Activated gamma-delta T cell treated with Interleukin-2 at 50 U/mL for 16 hours (primary cell): ENCODE data around the gene EMC1.
"Not testable (repeated sequence)": the region's sequence is repeated elsewhere in the genome, so short reads cannot be mapped to it uniquely, and the experiment has no call there.

Experiments
- DNase-seq: peaks from one replicate; pipeline ENCODE4 v3.0.0-alpha.2; 2020

EMC1 gene

DNA sequence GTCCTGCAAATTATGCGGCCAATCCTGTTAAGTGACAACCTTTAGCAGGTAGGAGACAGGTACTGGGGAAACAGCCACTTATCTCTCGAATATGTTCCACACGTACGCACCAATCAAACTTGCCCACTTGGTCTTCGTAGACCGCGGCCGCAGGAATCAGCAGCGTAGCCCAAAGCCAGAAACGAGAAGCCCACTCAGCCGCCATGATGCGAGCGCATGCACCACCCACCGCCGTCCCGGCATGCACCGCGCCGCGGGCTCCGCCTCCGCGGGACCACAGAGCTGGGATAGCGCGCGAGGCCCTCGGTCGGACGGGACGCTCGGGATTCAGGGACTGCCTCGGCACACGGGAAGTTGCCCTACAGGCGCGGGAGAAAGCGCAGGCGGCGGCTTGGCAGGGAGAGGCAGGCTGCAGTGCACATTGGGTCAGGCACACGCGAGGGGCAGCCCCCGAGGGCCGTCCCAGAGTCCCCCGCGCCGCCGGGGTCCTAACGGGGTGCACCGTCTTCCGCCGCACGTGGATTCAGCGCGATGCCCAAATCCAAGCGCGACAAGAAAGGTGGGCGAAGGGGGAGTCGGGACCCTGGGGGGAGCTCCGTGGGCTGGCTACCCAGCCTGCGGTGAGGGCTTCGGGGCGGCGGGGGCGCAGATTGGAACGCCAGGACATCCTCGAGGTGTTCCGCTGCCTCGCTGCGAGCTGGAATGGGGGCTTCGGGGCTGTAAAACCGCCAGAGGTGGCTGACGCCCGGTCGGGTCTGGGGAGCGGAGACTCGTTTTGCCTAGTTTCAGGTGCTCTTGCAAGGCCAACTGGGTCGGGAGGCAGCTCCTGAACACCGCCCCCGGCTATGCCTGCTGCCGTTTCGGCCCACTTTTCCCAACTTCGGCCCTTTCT lies at the start of gene EMC1, which contains the start of gene MRTO4:
EMC1 (minus strand) TSS at position 220 of the 892 bp plus-strand sequence; CDS start at position 205, 15 bp downstream.
MRTO4 (plus strand) TSS at position 501 of the 892 bp plus-strand sequence; CDS start at position 532, 31 bp downstream.
- peak; percentile 90 for DNase-seq

DNA sequence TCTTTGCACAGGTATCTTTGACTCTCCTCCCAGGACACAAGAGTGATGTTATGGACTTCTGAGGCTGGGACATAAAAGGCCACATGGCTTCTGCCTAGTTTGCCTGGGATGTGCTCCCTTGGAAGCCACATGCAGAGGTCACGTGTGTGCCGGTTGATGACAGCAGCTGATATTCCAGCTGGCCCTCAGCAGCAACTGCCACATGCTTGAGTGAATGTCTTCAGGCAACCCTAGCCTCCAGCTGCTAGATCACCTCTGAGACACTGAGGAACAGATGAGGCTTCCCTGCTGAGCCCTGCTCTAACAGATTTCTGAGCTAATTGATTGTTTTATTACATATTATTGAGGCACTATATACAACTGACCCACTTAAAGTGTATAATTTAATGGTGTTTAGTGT lies 48.9 kb upstream of the EMC1 start:
- no peak for DNase-seq

DNA sequence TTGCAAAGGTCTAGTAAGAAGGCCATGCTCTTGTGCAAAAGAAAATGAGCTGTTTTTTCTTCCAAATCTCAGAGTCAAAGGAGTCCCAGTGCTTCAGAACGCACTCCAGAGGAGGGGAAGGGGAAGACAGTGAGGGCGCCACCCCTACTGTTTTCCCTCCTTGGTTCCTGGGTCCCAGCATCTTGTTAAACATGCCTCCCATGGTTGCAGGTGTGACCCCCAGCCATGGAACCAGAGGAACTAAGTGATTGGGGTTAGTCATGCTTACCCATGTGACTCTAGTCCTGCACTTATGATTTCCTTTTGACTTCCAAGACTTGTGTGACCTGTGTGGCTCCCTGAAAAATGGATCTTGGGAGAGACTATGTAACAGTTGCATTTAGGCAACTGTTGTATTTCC lies 43.3 kb upstream of the EMC1 start:
- no peak for DNase-seq

DNA sequence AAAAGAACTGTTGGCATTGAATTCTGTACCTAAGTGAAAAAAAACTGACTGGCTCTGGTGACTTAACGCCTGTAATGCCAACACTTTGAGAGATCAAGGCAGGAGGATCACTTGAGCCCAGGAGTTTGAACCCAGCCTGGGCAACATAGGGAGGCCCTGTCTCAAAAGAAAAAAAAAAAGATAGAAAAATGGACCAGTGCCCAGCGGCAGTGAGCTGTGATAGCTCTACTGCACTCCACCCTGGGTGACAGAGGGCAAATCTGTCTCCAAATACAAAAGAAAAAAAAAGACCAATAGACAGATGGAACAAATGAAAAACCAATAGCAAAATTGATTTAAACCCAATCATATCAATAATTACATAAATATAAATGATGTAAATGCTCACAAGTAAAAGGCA lies 37.9 kb upstream of the EMC1 start:
- no peak for DNase-seq

DNA sequence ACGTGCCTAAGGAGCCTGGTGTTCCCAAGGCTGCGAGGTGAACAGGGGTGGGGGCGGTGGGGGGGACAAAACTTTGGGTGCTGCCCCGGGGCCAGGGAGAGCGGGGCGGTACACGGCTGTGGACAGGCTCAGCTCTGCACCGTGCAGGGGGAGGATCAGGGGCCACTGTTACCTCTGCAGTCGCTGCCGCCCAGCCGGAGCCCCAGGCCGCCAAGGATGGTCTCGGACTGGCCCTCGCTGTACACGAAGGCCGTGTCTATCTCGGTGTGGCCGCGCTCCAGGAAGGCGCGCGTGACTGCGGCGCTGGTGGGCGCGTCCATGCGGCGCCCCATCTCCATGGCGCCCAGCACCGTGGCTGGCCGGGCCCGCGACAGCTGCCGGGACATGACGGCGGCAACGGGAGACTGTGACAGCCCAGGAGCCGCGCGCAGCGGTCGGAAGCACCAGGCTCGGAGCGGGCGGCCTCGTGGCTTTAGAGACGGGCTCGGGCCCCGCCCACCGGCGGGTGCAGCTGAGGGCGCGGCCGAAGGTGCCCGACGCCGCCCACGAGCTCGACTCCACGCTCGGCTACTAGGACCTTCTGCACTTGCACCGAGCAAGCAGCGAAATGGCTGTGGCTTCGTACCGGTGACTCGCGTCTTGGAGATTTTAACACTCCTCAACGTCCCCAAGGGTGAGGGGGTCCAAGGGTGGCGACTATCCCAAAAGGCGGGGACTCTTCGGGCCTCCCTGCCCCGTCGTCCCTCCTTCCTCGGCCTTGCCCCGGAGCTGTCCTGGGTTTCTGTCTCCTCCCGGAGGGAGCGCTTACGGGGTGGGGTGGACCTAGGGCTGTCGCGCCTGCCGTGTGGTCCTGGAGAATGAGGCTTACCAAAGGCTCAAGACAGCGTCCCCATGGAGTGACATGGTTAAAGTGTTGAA lies 37.3 kb upstream of the EMC1 start, which contains the start of gene AKR7A3:
AKR7A3 (minus strand) TSS at position 447 of the 918 bp plus-strand sequence; CDS start at position 386, 61 bp downstream.
- DNase-seq = peak; percentile 47

DNA sequence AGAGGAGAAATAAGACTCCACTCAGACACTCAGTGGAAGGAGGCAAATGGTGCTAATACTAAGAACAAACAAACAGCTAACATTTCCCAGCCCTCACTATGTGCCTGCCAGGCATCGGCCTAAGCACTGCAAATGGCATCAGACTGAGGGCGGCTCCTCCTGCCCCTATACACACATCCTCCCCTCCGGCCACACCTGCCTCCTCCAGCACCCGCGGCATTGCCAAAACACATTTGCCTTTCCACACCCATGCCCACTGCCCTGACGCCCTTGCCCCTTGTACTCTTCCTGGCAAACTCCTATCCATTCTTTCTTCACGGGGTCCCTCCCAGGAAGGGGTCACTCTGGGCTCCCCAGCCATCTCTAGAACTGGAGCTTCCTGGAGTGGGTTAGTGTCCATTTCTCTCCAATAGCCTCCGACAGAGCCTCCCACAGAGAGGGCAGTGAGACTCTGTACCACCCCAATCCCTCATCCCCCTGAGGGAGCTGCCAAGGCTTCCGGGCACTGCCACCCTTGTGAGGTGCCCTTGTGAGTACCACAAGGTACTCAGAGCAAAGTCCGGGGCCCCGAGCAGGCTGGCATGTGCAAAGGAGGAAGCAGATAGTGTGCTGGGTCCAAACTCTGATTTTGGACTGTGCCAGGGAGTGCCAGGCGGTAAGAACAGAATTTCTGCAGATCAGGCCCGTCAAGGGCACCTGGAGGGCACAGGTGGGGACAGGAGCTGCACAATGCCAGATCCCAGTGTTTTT lies 36.3 kb upstream of the EMC1 start:
- DNase-seq = no peak

DNA sequence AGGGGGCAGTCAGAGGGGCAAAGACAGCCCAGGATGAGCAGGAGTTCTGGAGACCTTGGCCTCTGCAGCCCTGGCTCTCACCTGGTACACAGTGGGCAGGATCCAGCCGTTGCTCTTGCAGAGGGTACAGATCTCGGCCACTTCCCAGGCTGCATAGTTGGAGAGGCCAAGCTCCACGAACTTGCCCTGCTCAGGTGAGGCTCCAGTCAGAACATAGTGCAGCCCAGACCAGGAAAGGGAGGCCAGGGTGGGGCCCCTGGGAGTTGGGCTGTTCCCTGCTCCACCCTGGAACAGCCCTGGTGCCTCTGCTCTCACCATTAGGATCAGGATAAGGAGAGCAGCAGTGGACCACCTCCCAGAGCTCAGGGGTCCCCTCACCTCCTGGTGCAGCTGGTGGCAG lies 34.5 kb upstream of the EMC1 start:
- not testable (repeated sequence) for DNase-seq

DNA sequence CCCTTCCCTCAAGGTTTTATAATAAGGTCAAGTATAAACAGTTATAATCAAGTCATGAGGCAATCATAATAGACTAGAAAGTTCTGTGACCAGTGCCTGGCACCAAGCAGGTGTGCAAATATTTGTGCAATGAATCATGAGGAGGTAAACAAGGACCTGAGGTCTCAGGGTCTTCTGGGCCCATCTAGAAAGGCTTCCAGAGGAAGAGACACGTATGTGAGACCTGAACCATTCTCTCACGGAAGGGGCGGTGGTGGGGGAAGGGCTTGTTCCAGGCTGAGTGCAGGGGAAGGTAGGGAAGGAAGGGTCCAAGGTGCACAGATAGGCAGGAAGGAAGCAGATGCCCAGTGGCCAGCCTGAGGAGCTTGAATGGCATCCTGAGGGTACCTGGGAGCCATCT lies 34.0 kb upstream of the EMC1 start:
- DNase-seq = not testable (repeated sequence)

DNA sequence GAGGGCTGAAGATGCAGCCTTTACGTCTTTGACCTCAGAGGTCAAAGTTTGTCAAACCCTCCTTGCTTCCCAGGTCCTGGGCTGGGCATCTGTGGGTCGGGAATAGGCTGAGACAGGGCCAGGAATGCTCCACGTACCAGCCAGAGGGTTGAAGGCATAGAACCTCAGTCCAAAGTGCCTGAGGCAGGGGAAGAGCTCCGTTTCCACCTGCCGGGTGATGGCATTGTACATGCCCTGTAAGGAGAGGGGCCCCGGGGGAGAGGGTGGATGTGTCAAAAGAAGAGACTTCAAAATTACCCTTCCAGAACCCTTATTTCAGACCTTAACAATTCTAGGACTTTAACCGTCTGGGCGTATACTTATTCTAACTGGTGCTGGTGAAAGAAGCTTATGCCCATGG lies 33.6 kb upstream of the EMC1 start:
- no peak for DNase-seq

DNA sequence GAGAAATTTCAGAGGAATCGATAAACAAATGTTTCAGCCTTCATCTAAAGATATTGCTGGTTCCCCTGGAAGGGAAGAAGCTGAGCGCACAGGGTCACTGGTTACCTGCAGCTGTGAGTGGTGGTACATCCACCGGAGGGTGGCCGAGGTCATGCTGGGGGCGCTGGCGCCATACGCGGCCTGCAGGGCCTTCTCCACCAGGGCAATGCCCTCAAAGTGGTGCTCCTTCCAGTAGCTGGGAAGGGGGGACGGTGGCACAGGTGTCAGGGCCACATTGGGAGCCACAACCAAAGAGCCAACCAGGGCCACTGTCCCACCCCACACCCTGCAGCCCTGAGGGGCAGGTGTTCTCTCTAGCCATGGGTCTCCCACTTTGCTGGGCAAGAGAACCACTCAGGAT lies 32.6 kb upstream of the EMC1 start:
- no peak for DNase-seq

DNA sequence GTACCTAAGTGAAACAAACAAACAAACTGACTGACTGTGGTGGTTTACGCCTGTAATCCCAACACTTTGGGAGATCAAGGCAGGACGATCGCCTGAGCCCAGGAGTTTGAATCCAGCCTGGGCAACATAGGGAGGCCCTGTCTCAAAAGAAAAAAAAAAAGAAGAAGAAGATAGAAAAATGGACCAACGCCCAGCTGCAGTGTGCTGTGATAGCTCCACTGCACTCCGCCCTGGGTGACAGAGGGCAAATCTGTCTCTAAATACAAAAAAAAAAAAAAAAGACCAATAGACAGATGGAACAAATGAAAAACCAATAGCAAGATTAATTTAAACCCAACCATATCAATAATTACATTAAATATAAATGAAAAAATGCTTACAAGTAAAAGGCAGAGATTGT lies 23.3 kb upstream of the EMC1 start:
- no peak for DNase-seq

DNA sequence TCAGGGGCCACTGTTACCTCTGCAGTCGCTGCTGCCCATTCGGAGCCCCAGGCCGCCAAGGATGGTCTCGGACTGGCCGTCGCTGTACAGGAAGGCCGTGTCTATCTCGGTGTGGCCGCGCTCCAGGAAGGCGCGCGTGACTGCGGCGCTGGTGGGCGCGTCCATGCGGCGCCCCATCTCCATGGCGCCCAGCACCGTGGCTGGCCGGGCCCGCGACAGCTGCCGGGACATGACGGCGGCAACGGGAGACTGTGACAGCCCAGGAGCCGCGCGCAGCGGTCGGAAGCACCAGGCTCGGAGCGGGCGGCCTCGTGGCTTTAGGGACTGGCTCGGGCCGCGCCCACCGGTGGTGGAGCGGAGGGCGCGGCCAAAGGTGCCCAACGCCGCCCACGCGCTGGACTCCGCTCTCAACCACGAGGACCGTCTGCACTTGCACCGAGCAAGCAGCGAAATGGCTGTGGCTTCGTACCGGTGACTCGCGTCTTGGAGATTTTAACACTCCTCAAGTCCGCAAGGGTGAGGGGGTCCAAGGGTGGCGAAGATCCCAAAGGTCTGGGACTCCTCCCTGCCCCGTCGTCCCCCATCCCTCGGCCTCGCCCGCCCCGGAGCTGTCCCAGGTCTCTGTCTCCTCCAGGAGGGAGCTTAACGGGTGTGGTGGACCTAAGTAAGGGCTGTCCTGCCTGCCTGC lies 22.7 kb upstream of the EMC1 start:
- not testable (repeated sequence) for DNase-seq

DNA sequence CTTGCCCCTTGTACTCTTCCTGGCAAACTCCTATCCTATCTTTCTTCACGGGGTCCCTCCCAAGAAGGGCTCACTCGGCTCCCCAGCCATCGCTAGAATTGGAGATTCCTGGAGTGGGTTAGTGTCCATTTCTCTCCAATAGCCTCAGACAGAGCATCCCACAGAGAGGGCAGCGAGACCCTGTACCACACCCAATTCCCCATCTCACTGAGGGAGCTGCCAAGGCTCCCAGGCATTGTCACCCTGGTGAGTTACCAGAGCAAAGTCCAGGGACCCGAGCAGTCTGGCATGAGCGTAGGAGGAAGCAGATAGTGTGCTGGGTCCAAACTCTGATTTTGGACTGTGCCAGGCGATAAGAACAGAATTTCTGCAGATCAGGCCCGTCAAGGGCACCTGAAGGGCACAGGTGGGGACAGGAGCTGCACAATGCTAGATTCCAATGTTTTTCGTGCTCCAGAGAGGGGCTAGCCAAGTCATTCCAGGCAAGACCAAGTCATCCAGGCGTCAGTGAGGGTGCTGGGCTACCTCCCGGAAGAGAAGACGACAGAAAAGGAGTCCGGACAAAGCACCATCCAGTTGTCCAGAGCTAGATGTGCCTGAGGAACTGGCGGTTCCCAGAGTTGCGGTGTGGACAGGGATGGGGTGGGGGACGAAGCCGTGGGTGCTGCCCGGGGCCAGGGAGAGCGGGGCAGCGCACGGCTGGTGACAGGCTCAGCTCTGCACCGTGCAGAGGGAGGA lies 22.0 kb upstream of the EMC1 start:
- no peak for DNase-seq

DNA sequence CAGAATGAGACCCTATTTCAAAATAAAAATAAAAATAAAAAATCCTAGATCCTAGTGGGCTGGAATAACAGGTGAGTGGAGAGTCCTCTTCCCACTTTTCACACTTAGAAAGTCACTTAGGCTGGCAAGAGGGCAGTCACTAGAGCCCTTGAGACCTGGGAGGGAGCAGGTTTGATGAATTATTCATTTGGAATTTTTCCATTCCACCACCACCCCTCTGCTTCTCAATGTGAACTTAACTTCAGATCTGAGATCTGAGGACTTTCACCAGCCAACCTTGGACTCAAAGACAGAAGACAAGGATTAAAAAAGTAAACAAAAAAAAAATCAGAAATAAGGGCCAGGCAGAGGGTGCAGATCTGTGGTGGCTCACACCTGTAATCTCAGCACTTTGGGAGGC lies 20.7 kb upstream of the EMC1 start:
- DNase-seq = no peak

DNA sequence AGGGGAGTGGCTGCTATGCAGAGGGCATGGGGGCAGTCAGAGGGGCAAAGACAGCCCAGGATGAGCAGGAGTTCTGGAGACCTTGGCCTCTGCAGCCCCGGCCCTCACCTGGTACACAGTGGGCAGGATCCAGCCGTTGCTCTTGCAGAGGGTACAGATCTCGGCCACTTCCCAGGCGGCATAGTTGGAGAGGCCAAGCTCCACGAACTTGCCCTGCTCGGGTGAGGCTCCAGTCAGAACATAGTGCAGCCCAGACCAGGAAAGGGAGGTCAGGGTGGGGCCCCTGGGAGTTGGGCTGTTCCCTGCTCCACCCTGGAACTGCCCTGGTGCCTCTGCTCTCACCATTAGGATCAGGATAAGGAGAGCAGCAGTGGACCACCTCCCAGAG lies 19.0 kb upstream of the EMC1 start:
- DNase-seq = not testable (repeated sequence)

DNA sequence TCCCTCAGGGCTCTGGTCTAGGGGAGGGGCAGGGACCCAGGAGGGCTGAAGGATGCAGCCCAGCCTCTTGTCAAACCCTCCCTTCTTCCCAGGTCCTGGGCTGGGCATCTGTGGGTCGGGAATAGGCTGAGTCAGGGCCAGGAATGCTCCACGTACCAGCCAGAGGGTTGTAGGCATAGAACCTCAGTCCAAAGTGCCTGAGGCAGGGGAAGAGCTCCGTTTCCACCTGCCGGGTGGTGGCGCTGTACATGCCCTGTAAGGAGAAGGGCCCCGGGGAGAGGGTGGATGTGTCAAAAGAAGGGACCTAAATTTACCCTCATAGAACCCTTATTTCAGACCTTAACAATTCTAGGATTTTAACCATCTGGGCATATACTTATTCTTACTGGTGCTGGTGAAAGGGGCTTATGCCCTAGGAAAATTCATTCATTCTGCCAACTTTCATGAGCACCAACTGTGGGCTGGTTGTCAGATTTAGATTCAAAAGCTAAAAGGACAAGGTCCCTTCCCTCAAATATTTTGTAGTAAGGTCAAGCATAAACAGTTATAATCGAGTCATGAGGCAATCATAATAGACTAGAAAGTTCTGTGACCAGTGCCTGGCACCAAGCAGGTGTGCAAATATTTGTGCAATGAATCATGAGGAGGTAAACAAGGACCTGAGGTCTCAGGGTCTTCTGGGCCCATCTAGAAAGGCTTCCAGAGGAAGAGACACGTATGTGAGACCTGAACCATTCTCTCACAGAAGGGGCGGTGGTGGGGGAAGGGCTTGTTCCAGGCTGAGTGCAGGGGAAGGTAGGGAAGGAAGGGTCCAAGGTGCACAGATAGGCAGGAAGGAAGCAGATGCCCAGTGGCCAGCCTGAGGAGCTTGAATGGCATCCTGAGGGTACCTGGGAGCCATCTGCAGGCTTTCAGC lies 18.4 kb upstream of the EMC1 start:
- not testable (repeated sequence) for DNase-seq

DNA sequence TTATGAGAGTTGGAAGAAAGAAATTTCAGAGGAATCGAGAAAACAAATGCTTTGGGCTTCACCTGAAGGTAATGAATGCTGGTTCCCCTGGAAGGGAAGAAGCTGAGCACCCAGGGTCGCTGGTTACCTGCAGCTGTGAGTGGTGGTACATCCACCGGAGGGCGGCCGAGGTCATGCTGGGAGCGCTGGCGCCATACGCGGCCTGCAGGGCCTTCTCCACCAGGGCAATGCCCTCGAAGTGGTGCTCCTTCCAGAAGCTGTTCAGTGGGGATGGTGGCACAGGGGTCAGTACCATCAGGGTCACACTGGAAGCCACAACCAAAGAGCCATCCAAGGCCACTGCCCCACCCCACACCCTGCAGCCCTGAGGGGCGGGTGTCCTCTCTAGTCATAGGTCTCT lies 17.1 kb upstream of the EMC1 start:
- DNase-seq = no peak

DNA sequence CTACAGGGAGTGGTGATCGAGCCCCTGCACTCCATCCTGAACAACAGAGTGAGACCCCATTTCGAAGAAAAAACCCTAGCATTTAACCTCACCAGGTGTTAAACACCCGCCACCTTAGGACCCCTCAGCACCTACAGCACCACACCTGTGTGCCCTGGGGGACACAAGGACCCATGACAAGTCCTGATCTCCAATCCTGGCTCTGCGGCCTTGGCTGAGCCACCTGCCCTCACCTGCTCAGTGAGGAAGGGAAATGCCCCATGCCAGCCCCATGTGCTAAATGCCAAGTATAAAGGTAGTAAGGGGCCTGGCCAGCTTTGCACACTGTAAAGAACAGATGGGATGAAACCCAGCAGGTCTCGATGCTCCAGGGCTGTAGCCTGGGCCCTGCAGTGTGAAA lies 11.4 kb upstream of the EMC1 start:
- DNase-seq = no peak

DNA sequence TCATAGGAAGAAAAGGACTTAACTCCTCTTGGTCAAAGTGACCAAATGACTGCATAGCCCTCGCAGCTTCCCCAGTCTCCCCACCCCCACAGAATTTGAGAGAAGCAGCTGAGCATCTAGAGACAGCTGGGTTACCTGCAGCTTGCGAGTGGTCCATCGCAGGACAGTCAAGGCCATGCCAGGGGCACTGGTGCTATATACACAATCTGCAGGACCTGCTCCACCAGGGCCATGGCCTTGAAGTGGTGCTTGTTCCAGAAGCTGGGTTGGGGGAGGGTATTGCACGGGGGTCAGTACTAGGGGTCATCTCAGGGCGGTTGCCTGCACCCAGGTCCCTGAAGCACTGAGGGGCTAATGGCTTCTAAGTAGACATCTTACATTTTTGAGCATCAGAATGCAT lies 10.7 kb upstream of the EMC1 start:
- DNase-seq = no peak
